Activated CD4-positive, alpha-beta T cell treated with anti-CD3 and anti-CD28 coated beads, Interleukin-2, amount 50 U/mL, for 24 hours (primary cell): ENCODE data around the gene ZNF554.

Experiments used
- DNase-seq, 2 donors: peaks; one replicate each; pipeline ENCODE4 v3.0.0-alpha.2; 2020; ENCODE audit warnings: low read depth in 1 of 2, low spot score in 1 of 2

The ZNF554 gene

GRCh38 chr19:2824129-2824528, 4.5 kb downstream of the ZNF554 start:
- DNase-seq: no peak

- no peak for DNase-seq
Measured at GRCh38 chr19:2827022-2827421, 7.4 kb downstream of the ZNF554 start.

- DNase-seq: no peak
Measured at GRCh38 chr19:2827840-2828489, 8.3 kb downstream of the ZNF554 start.

- DNase-seq: no peak
Measured at GRCh38 chr19:2834294-2834871, 14.7 kb downstream of the ZNF554 start.

- no peak for DNase-seq
Measured at GRCh38 chr19:2837430-2837829, 17.8 kb downstream of the ZNF554 start.

GRCh38 chr19:2840794-2841791, 21.4 kb downstream of the ZNF554 start, which contains the start of gene ZNF555:
Gene ZNF555 (plus strand): TSS chr19:2841475. CDS start chr19:2841573, 98 bp downstream.
- DNase-seq: peak; percentile 93 to 99

GRCh38 chr19:2841855-2842574, 22.3 kb downstream of the ZNF554 start:
- no peak for DNase-seq

GRCh38 chr19:2845107-2845506, 25.4 kb downstream of the ZNF554 start:
- DNase-seq: no peak

- no peak for DNase-seq
Measured at GRCh38 chr19:2846180-2846894, 26.7 kb downstream of the ZNF554 start.

GRCh38 chr19:2847507-2847906, 27.8 kb downstream of the ZNF554 start:
- no peak for DNase-seq

GRCh38 chr19:2848616-2849015, 28.9 kb downstream of the ZNF554 start:
- DNase-seq: no peak

- no peak for DNase-seq
Measured at GRCh38 chr19:2850256-2850925, 30.7 kb downstream of the ZNF554 start.

GRCh38 chr19:2852598-2852997, 32.9 kb downstream of the ZNF554 start:
- no peak for DNase-seq

- DNase-seq: no peak
Measured at GRCh38 chr19:2853015-2853606, 33.4 kb downstream of the ZNF554 start.

- DNase-seq: no peak
Measured at GRCh38 chr19:2854849-2855248, 35.2 kb downstream of the ZNF554 start.

- no peak for DNase-seq
Measured at GRCh38 chr19:2856457-2857050, 36.9 kb downstream of the ZNF554 start.

- DNase-seq: no peak
Measured at GRCh38 chr19:2858864-2859263, 39.2 kb downstream of the ZNF554 start.

GRCh38 chr19:2863816-2864215, 44.1 kb downstream of the ZNF554 start:
- DNase-seq: no peak
